Mesendoderm (in vitro differentiated cells): ENCODE measurements around the gene ADM2.

ENCODE experiments used
- DNase-seq: peaks from one replicate; pipeline ENCODE4 v3.0.0; 2013
- H2AK5ac ChIP-seq: 2 replicates; pipeline ENCODE4 v1.6.1; 2013; ENCODE audit warnings: low read length, inconsistent platforms
- H2BK120ac ChIP-seq: 2 replicates; pipeline ENCODE4 v1.6.1; 2013; ENCODE audit warnings: low read depth, mild to moderate bottlenecking, low read length, moderate library complexity, mixed read lengths
- H2BK15ac ChIP-seq: replicated peaks from 2 replicates; pipeline ENCODE4 v1.6.1; 2013; ENCODE audit warnings: low read depth, mild to moderate bottlenecking, moderate library complexity
- H2BK5ac ChIP-seq: 2 replicates; pipeline ENCODE4 v1.6.1; 2013; ENCODE audit warnings: low read length, inconsistent platforms
- H3K18ac ChIP-seq: 2 replicates; pipeline ENCODE4 v1.6.1; 2013; ENCODE audit warnings: mild to moderate bottlenecking, low read length, mixed read lengths
- H3K23ac ChIP-seq: one replicate; pipeline ENCODE4 v1.6.1; 2013; ENCODE audit warnings: low read length
- H3K27ac ChIP-seq: 2 replicates; pipeline ENCODE4 v1.5.1; 2013; ENCODE audit warnings: low read depth, mild to moderate bottlenecking, inconsistent platforms, low read length, moderate library complexity
- H3K27me3 ChIP-seq: 2 replicates; pipeline ENCODE4 v1.6.1; 2013; ENCODE audit warnings: low read length, control low read depth, mild to moderate bottlenecking, inconsistent platforms; ENCODE audit not compliant: insufficient read depth, poor library complexity
- H3K36me3 ChIP-seq: 2 replicates; pipeline ENCODE4 v1.6.1; 2013; ENCODE audit warnings: low read length, inconsistent platforms; ENCODE audit not compliant: control insufficient read depth, insufficient read depth
- H3K4ac ChIP-seq: one replicate; pipeline ENCODE4 v1.6.1; 2013; ENCODE audit warnings: low read depth, mild to moderate bottlenecking, low read length, moderate library complexity
- H3K4me1 ChIP-seq: 2 replicates; pipeline ENCODE4 v1.6.1; 2013; ENCODE audit warnings: low read depth, low read length, inconsistent platforms; ENCODE audit not compliant: control insufficient read depth
- H3K4me2 ChIP-seq: 2 replicates; pipeline ENCODE4 v1.6.1; 2013; ENCODE audit warnings: low read length
- H3K4me3 ChIP-seq: 2 replicates; pipeline ENCODE4 v1.5.1; 2013; ENCODE audit warnings: mild to moderate bottlenecking, low read length
- H3K56ac ChIP-seq: one replicate; pipeline ENCODE4 v1.6.1; 2013; ENCODE audit warnings: low read length
- H3K79me1 ChIP-seq: 2 replicates; pipeline ENCODE4 v1.6.1; 2013; ENCODE audit warnings: low read length, inconsistent platforms
- H3K79me2 ChIP-seq: 2 replicates; pipeline ENCODE4 v1.6.1; 2013; ENCODE audit warnings: mild to moderate bottlenecking, low read length; ENCODE audit not compliant: control insufficient read depth, insufficient read depth
- H3K9ac ChIP-seq: 2 replicates; pipeline ENCODE4 v1.6.1; 2013; ENCODE audit warnings: low read length, inconsistent platforms
- H4K5ac ChIP-seq: one replicate; pipeline ENCODE4 v1.6.1; 2013; ENCODE audit warnings: low read length
- H4K8ac ChIP-seq: one replicate; pipeline ENCODE4 v1.6.1; 2013; ENCODE audit warnings: low read depth, mild to moderate bottlenecking, control low read depth, low read length, moderate library complexity
- WGBS: extraction: QIAGEN DNeasy Blood & Tissue Kit; methylation state at CpG from one replicate; pipeline ENCODE4 v1.1.7; 2013; ENCODE audit warnings: low lambda C conversion rate, missing lambda C conversion rate; ENCODE audit not compliant: insufficient coverage; ENCODE audit errors: extremely low coverage; 5-methylcytosine and 5-hydroxymethylcytosine counted together

ADM2 gene

GRCh38 chr22:50436015-50436830, 45.1 kb upstream of the ADM2 start:
- Histone ChIP-seq H4K5ac (no peak overlapping the region), H3K4me1 (no peaks in the 10 kb centered on the region), H2BK120ac (no peak overlapping the region), H3K23ac (no peak overlapping the region), H3K56ac (no peak overlapping the region), H2BK15ac (no peak overlapping the region), H3K9ac (no peak overlapping the region), H3K4ac (no peak overlapping the region), H3K18ac (no peak overlapping the region), H3K79me1 (no peaks in the 10 kb centered on the region), H3K27me3 (no peaks in the 10 kb centered on the region), H2AK5ac (no peak overlapping the region), H3K79me2 (no peaks in the 10 kb centered on the region), H2BK5ac (no peak overlapping the region), H3K4me2 (no peak overlapping the region), H3K4me3 (no peak overlapping the region), H4K8ac (no peak overlapping the region), H3K36me3 (peaks cover 4% of the 10 kb centered on the region), H3K27ac (no peak overlapping the region)
- no peak for DNase-seq
- no CpG with 5 or more reads among the region's 37 CpGs for WGBS

GRCh38 chr22:50436841-50437341, 44.5 kb upstream of the ADM2 start:
- Histone ChIP-seq H3K79me2 (no peaks in the 10 kb centered on the region), H3K4me1 (no peaks in the 10 kb centered on the region), H3K18ac (no peak overlapping the region), H3K79me1 (no peaks in the 10 kb centered on the region), H4K5ac (no peak overlapping the region), H3K27me3 (no peaks in the 10 kb centered on the region), H3K4ac (no peak overlapping the region), H4K8ac (no peak overlapping the region), H3K27ac (no peak overlapping the region), H3K56ac (no peak overlapping the region), H2BK120ac (no peak overlapping the region), H2BK15ac (no peak overlapping the region), H3K4me2 (no peak overlapping the region), H2BK5ac (no peak overlapping the region), H3K23ac (no peak overlapping the region), H3K9ac (no peak overlapping the region), H3K36me3 (peaks cover 1% of the 10 kb centered on the region), H2AK5ac (no peak overlapping the region), H3K4me3 (no peak overlapping the region)
- no peak for DNase-seq
- WGBS: no CpG with 5 or more reads among the region's 25 CpGs

- Histone ChIP-seq H4K5ac (no peak overlapping the region), H3K9ac (no peak overlapping the region), H3K27me3 (no peaks in the 10 kb centered on the region), H3K18ac (no peak overlapping the region), H2BK5ac (no peak overlapping the region), H2BK15ac (no peak overlapping the region), H3K27ac (no peak overlapping the region), H3K4me3 (no peak overlapping the region), H3K56ac (no peak overlapping the region), H3K79me1 (no peaks in the 10 kb centered on the region), H3K4me1 (no peaks in the 10 kb centered on the region), H4K8ac (no peak overlapping the region), H2AK5ac (no peak overlapping the region), H3K79me2 (no peaks in the 10 kb centered on the region), H3K4ac (no peak overlapping the region), H3K23ac (no peak overlapping the region), H2BK120ac (no peak overlapping the region), H3K36me3 (no peaks in the 10 kb centered on the region), H3K4me2 (no peak overlapping the region)
- DNase-seq: no peak
- no CpG with 5 or more reads among the region's 36 CpGs for WGBS
Observed at GRCh38 chr22:50437511-50438304, 43.6 kb upstream of the ADM2 start.

- Histone ChIP-seq H3K4me1 (no peaks in the 10 kb centered on the region), H3K27ac (no peak overlapping the region), H3K23ac (no peak overlapping the region), H2BK120ac (no peak overlapping the region), H3K4me2 (no peak overlapping the region), H3K9ac (no peak overlapping the region), H3K4ac (no peak overlapping the region), H4K5ac (no peak overlapping the region), H3K79me2 (no peaks in the 10 kb centered on the region), H4K8ac (no peak overlapping the region), H2BK15ac (no peak overlapping the region), H3K18ac (no peak overlapping the region), H3K27me3 (no peaks in the 10 kb centered on the region), H2BK5ac (no peak overlapping the region), H3K79me1 (no peaks in the 10 kb centered on the region), H3K56ac (no peak overlapping the region), H3K36me3 (peaks cover 1% of the 10 kb centered on the region), H3K4me3 (no peak overlapping the region), H2AK5ac (no peak overlapping the region)
- peak; percentile 9 for DNase-seq
- WGBS: no CpG with 5 or more reads among the region's 34 CpGs
Observed at GRCh38 chr22:50438305-50439275, 42.8 kb upstream of the ADM2 start.

- no peak overlapping the region for H4K8ac ChIP-seq
- no peak overlapping the region for H3K27ac ChIP-seq
- H3K18ac ChIP-seq: no peak overlapping the region
- no CpG with 5 or more reads among the region's 17 CpGs for WGBS
- no peak overlapping the region for H2BK5ac ChIP-seq
- no peak overlapping the region for H4K5ac ChIP-seq
- H2BK15ac ChIP-seq: no peak overlapping the region
- no peaks in the 10 kb centered on the region for H3K79me1 ChIP-seq
- no peak overlapping the region for H3K9ac ChIP-seq
- H3K36me3 ChIP-seq: peaks cover 1% of the 10 kb centered on the region
- no peak overlapping the region for H2BK120ac ChIP-seq
- no peaks in the 10 kb centered on the region for H3K27me3 ChIP-seq
- no peak overlapping the region for H3K56ac ChIP-seq
- H3K4me2 ChIP-seq: no peak overlapping the region
- H2AK5ac ChIP-seq: no peak overlapping the region
- H3K79me2 ChIP-seq: no peaks in the 10 kb centered on the region
- H3K4me1 ChIP-seq: no peaks in the 10 kb centered on the region
- no peak overlapping the region for H3K23ac ChIP-seq
- no peak overlapping the region for H3K4me3 ChIP-seq
- H3K4ac ChIP-seq: no peak overlapping the region
- DNase-seq: no peak
Observed at GRCh38 chr22:50439314-50439870, 42.0 kb upstream of the ADM2 start.
